ENCODE measurements around the gene TH.
A peak's percentile ranks its signal among the peaks of the same experiment; 100 is the strongest.

TH gene

GRCh38 chr11:2208691-2209369, 37.2 kb upstream of the TH start:
- DNase-seq: peak; percentile 40

DNA sequence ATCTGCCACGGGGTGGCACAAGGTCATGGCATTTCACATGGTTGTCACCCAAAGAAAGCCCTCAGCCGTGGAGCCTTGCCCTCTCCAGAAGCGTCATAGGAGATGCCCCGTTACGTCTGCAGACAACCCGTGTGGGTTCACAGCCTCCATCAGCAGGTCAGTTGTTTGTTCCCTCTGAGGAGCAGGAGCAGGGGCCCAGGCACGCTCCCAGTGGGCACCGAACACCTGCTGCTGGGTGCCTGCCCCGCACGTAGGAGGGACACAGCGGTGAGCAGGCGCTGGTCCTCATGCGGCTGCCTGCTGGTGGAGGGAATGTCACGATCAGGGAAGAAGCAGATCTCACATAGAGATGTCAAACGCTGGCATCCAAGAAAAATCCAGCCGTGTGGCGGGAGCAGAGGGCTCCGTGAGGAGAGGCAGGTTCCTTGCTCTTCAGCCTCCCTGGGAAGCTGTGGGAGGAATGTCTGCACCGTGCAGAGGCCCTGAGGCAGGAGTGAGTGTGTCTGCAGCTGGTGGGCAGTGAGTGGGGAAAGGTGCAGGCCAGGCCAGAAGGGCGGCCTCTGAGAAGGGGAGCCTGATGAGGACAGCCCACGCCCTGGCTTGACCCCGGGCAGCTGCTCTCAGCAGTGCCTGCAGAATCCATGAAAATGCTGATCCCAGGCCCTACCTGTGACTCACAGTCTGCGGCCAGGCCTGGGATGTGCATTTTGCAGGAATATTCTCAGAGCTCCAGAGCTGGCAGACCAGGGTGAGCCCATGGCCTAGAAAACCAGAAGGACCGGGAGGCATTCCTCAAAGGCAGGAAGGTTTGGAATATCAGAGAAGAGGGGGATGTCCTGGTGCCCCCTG, 36.4 kb upstream of the TH start:
- peak; percentile 47 for DNase-seq

DNA sequence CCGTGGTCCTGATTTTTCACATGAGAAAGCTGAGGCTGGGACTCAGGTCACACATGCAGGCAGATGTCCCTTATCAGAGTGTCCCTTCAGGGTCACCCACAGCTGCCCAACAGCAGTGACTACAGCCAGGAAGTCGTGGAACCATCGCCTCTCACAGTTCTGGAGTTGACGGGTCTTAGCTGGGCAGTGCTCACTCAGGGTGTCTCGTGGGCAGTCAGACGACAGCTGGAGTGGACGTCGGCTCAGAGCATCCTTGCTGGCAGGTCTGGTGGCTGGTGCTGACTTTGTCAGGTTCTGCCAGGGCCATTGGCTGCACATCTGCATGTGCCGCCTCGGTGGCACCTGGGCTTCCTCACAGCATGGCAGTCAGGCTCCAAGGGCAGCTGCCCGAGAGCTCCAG, 35.6 kb upstream of the TH start:
- peak; percentile 30 for DNase-seq

DNA sequence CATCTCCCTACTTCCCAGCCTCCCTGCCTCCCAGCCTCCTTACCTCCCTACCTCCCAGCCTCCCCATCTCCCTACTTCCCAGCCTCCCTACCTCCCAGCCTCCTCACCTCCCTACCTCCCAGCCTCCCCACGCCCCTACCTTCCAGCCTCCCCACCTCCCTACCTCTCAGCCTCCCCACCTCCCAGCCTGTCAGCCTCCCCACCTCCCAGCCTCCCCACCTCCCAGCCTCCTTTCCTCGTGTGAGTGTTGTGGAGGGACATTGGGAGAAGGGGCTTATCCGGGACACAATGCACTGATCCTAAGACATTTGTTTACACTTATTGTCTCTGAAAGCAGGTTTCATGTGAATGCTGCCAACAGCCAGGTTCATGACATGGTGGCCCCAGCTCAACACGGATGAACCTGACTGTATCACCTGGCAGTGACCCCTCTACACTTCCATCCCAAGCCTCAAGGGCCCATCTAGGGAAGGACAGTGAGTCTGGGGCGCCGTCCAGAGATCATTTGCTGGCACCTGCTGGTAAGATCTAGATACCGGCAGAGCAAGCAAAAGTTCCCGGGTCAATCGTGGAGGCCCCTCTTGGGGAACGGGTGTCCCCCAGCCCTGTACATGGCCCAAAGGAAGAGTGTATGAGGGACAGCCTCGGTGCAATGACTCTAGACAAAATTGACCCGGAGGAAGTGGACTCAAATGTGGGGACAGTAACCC, 34.5 kb upstream of the TH start:
- peak; percentile 32 for DNase-seq

DNA sequence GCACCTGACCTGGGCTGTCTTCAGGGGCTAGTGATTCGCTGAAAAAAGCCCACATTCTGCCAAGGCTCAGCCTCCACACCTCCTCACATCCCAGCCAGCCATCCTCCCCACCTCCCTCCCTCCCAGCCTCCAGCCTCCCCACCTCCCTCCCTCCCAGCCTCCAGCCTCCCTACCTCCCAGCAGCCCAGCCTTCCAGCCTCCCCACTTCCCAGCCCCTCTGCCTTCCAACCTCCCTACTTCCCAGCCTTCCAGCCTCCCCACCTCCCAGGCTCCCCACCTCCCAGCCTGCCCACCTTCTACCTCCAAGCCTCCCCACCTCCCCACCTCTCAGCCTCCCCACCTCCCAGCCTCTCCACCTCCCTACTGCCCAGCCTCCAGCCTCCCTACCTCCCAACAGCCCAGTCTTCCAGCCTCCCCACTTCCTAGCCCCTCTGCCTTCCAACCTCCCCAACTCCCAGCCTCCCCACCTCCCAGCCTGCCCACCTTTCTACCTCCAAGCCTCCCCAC, 33.7 kb upstream of the TH start:
- DNase-seq: peak; percentile 21

GRCh38 chr11:2204361-2205213, 33.0 kb upstream of the TH start:
- peak; percentile 52 for DNase-seq

GRCh38 chr11:2203440-2204259, 32.0 kb upstream of the TH start:
- no peak for DNase-seq

DNA sequence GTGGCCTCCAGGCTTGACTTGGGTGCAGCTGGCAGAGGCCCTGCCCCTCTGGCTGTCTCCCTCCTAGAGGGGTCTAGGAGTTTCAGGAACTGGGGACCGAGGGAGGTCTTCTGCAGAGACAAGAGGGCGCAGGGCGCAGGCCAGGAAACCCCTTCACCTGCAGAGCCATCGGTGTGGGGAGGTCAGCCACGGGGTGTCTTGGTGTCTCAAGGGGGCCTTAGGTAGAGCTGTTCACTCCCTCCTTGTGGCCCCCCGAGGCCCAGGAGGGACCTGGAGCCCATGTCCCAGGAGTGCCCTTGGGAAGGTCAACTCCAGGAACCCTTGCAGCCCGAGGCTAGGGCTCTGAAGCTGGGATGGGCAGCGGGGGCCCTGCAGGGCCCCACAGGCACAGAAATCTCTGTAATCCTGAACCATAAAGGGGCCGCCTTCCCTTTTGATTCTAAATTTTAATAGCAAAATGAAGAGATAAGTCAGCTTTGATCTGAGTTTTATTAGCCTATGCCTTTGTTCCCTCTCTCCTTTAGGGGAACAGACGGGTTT, 31.4 kb upstream of the TH start:
- DNase-seq: no peak

DNA sequence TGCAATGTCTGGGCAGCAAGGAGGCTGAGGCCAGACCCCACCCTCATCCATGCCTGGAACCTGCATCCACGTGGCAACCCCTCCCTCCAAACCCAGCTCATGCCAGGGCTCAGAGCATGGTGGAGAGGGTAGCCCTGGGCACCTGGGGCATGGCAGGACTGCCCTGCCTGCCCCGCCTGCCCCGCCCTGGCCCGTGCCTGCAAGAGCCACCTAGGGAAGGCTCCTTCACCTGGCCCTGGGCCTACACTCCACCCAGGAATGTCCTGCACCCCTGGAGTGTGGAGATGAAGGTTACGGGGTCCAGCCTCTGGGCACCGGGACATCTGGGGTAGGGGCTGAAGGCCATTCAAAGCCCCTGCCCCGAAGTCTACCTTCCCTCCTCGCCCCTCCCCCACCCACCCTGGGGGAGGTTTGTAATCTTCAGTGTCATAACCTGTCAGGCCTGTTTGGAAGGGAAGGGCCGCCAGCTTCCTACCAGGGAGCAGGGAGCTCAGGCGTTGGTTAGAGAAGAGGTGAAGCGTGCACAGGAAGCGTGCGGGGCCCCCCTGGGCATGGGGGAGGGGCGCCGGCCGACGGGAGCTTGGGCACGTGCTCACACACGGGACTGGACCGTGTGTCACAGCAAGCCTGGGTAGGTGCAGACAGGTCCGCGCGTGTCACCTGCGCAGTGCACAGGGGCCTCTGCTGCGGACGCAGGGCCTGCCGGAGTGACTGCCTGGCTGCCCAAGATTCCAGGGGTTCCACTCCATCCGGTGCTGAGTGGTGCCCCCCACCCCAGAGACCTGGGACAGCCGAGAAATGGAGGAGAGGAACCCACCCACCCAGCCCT, 30.7 kb upstream of the TH start:
- no peak for DNase-seq

DNA sequence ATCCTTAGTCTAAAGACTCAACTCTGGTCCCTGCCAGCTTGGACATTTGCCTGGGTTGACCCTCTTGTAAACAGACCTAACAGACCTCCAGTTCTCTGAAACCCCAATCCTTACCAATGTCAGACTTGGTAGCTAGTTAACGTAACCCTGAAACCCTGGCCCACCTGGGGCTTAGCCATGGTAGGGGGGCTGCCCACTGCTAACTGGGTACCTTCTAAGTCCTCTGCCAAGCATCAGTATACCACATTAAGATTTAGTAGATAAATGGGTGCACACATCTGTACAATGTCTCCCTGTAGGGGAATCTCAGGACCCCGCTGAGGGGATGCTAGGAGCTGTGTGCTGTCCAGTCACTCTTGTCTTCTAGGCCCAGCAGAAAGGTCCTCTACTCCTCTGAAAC, 29.9 kb upstream of the TH start:
- DNase-seq: no peak

DNA sequence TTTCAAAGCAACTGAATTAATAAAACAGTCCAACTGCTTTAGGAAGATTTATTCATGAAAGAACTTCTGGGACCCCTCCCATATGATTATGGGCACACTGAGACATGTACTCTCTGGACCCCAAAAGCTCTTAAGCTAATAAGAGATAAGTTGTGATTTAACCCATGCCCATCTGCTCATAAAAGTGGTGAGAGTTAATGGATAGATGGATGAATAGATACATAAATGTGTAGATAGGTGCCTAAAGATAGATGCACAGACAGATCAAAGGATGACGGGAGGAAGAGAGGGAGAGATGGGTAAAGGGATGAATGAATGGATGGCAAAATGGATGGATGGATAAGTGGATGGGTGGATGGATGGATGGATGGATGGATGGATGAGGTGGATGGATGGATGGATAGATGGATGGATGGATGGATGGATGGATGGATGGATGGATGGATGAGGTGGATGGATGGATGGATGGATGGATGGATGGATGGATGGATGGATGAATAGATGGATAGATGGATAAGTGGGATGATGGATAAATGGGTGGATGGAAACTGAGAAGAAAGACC, 29.4 kb upstream of the TH start:
- DNase-seq: no peak

GRCh38 chr11:2200536-2200935, 28.9 kb upstream of the TH start:
- DNase-seq: no peak

- no peak for DNase-seq
Observed at GRCh38 chr11:2199466-2200341, 28.1 kb upstream of the TH start.

DNA sequence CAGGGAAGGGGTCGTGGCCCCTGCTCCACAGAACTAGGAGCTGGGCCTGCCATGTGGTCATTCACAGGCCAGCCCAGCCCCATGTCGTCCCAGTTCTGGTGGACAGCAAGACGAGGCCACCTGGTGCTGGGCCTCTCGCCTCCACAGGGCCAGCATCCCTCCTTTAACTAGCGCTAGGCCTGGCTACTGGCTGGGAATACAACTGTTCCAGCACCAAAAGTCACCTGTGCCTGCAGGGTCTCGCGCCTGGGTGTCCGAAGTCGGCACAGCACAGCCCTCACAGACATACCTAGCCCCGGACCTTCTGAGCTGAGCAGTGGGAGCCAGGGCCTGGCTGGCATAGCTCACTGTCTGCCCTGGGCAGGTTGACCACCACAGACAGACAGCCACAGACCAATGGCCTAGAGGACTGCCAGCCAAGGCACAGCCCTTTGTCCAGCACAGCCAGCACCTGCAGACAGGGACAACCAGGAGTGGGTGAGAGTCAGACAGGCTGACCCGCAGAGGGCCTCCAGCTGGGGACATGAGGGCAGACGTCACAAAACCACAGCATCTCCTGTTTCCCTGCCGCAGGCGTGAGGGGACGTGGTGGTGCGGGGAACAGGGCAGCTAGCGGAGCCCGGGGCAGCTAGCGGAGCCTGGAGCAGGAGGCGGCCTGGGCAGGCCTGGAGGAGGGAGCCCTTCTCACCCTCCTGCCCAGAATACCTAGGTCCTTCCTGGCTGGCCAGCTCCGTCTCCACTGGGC, 27.2 kb upstream of the TH start:
- no peak for DNase-seq

DNA sequence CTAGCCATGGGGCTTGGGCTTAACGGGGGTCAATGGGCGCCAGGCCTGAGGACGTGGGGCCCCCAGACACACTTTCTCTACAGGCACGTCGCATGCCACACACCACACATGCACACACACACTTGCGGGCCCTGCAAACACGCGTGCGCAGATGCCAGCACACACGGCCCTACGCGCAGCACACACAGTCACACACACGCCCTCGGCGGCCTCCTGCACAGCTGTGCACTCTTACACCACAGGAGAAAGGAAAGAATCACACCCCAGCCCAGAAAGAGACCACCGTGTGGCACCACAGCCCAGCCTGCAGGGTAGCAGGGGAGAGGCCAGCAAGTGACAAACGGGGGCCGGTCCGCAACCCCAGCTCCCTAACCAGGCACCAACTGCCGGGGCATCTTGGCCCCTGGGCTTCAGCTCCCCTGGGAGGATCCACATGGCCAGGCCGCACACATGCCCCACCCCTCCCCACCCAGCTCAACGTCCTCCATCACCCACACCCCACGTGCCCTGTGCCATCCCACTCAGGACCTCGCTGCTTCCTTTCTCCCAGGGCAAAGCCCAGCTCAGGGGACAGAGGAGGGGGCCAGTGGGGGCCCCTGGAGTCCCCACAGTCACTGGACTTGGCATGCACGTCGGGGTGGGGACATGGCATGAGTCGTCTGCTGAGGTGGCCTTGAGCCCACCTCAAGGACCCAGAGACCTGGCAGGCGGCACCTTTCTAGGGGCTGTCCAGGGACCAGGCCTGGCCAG, 26.3 kb upstream of the TH start:
- DNase-seq: no peak

- DNase-seq: peak; percentile 89
Observed at GRCh38 chr11:2196970-2197770, 25.6 kb upstream of the TH start.

GRCh38 chr11:2195756-2196088, 24.1 kb upstream of the TH start:
- no peak for DNase-seq
